Stimulated activated CD4-positive, alpha-beta T cell treated with anti-CD3 and anti-CD28 coated beads, TNF-alpha, amount 100 ng/mL, for 24 hours (primary cell): ENCODE measurements around the gene VPS33B.

Experiments used
- DNase-seq, 3 experiments: peaks; one replicate each; pipeline ENCODE4 v3.0.0-alpha.2; 2020; ENCODE audit warnings: low read depth in 3 of 3

The VPS33B gene

DNA sequence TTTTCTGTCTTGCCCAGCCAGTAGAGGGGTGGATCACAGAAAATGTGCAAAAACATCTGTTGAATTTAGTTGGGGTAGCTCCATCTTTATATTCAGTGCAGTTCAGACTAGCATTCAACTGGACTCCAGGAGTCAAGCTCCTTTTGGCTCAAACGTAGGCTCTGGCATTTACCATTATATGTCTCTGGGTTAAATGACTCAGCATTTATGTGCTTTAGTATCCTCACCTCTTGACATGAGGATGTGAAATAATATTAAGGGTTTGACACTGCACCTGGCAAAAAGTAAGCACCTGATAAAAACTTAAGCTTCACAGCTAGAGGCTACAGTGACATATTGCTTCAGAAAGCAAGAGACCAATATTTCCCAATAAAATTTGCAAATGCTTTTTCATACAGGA is 42.8 kb downstream of the VPS33B start:
- no peak for DNase-seq

- no peak for DNase-seq
Observed at GRCh38 chr15:90974216-90974615, 48.2 kb downstream of the VPS33B start.

DNA sequence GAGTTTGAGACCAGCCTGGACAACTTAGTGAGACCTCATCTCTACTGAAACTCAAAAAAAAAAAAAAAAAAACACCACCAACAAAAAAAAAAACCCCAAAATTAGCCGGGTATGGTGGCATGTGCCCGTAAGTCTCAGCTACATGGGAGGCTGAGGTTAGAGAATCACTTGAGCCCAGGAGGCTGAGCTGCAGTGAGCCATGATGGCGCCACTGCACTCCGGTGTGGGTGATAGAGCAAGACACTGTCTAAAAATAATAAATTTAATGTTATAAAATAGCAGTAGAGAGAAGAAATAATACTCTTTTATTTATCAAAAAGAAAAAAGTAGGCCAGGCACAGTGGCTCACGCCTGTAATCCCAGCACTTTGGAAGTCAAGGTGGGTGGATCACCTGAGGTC is 50.3 kb downstream of the VPS33B start:
- DNase-seq = no peak

GRCh38 chr15:90970274-90970673 is 52.1 kb downstream of the VPS33B start:
- no peak for DNase-seq

GRCh38 chr15:90968434-90968833 is 54.0 kb downstream of the VPS33B start:
- no peak for DNase-seq

DNA sequence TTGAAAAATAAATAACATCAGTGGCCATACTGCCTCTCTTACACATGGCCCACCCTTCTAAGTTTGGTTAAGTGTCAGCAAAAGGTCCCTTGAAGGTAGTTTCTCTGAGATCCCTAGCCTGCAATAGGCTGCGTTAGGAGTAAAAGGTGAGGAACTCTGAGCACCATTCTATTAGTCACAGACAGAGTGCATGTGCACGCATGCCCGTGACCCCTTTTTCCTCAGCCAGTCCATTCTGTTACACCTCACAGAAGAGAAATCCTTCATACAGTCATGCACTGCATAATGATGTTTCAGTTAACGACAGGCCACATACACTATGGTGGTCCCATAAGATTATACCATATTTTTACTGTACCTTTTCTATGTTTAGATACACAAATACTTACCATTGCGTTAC is 55.2 kb downstream of the VPS33B start:
- DNase-seq = no peak

DNA sequence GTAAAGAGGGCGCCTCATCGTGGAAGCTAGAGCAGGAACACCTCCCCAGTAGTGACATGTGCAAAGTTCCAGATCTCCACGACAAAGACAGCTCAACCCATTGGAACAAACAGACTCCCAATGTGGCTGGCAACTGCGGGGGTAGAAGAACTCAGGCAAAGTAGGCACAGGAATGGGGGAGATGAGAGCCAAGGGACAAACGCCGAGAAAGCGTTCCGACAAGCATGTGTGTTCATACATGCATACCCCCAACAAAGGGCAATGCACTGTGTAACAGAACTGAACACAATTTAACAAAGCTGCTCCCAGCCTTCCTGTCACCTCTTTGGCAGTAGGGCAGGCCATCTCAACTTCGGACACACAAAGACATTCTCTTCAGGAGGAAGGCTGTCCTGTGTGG is 56.1 kb downstream of the VPS33B start:
- no peak for DNase-seq

- DNase-seq = no peak
Observed at GRCh38 chr15:90962021-90962420, 60.4 kb downstream of the VPS33B start.

DNA sequence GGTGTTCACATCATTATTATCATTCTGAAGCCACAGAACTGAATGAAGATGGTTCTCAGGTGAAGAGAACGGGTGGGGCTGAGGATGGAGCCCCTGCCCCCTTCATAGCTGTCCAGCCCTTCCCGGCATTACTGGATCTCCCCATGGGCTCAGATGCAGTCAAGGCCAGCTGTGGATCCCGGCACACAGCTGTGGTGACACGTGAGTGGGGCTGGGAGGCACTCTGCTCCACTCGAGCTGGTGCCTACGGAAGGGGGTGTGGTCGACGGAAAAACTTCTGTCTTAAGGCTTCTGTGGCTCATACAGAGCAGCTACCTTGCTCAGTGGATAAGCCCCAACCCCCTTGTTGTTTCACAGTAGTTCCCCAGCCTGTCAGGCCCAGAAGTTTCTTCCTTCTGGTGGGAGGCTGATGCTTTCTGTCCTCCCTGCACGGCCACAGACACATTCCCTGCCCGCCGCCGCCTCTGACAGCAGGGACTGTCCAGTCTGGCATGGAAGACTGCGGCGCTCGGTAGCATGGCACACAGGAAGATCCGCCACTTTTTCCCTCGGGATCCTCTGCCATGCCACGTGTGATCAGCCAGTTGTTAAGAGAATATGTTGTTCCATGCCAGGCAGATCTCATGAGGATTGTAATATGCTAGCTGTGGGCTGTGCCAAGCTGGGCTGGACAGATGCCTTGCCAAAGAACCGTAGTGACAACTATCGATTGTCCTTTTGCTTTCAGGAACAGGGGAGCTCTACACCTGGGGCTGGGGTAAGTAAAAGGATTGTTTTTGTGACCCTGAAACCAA is 61.9 kb downstream of the VPS33B start:
- no peak for DNase-seq

GRCh38 chr15:90959894-90960293 is 62.5 kb downstream of the VPS33B start:
- no peak for DNase-seq

GRCh38 chr15:90959028-90959595 is 63.3 kb downstream of the VPS33B start:
- no peak for DNase-seq

DNA sequence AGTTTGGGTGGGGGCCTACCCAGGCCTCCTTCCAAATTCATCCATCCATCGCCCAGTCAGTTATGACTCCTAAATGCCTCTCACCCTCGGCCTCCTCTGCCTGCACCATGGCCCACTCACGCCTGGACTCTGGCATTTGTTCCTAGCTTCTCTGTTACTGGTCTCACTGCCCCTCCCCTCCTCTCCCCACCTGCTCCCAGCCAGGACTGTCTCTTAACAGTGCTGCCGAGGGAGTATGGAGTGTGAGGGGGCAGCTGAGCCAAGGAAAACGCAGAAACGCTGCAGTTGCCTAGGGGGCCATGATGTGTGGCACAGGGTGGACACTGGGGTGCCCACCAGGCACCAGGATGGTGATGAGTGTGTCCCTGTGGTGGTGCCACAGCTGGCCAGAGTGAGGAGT is 64.6 kb downstream of the VPS33B start:
- DNase-seq = no peak

DNA sequence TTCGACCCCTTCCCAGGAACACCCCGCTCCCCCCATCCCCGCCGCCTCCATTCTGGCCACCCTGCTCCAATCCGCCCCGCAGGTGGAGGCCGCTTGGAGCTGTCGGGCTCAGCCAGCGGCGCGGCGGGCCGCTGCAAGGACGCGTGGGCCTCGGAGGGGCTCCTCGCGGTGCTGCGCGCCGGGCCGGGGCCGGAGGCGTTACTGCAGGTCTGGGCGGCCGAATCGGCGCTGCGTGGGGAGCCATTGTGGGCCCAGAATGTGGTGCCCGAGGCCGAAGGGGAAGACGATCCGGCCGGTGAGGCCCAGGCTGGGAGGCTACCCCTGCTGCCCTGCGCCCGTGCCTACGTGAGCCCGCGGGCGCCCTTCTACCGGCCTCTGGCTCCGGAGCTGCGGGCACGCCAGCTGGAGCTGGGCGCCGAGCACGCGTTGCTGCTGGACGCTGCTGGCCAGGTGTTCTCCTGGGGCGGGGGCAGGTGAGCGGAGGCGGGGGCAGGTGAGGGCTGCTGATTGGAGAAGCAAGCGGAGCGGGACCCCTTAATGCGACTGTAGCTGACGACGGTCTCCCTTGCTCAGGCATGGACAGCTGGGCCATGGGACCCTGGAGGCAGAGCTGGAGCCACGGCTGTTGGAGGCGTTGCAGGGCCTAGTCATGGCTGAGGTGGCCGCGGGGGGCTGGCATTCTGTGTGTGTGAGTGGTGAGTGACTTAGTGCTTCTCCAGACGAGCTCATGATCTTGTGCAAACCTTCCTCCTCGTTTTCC is 65.2 kb downstream of the VPS33B start:
- no peak for DNase-seq

DNA sequence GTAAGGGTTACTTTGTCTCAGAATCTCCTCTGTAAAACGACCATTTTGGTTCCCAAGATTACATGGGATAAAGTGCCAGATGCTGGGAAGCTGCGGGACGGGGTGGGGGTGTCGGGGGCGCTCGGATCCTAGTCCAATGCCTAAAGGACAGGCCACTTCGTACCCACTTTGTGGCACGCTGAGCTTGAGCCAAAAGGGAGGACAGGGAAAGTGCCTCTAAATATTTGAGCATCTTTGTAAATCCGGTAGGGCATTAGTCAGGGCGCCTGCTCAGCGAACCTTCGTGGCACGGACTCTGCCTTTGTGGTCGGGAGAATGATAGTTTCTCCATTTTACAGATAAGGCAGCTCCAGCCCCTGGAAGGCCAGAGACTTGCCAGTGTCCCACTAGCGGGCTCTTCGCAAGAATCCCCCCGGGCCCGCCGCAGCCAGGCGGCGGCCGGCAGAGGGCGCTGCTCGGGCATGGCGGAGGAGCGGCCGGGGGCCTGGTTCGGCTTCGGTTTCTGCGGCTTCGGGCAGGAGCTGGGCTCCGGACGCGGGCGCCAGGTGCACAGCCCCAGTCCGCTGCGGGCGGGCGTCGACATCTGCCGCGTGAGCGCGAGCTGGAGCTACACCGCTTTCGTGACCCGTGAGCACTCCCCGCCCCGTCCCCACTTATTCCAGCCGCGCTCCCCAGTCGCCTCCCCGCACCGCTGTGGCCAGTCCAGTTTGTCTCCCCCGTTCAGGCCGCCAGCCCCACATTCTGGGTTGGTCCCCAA is 65.9 kb downstream of the VPS33B start:
- DNase-seq = peak in 2 of 3 experiments; percentile 21 to 60

DNA sequence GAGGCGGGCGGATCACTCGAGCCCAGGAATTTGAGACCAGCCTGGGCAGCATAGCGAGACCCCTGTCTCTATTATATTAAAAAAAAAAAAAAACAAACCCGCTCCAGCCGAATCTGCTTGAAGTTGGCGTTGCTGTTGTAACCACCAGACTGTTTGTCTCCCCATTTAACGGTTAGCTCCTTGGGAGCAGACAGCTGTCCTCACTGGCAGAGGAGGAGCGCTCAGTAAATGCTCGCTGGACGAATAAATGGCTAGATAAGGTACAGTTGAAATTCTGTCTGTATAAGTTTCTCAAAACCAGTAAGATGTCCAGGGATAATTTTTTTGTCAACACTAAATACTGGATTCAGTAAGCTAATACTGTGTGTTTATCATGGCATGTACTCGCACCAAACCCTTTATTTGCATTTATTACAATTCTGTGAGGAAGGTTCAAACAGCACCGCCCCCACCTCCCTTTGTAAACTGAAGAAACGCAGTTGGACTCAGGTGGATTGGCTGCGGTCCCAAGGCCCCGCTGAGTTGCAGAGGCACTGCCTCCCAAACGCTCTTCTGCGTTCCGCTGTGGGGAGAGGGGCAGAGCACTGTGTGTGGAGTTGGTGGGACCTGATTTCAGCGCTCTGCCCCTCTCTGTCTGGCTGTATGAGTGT is 66.6 kb downstream of the VPS33B start:
- DNase-seq = no peak

DNA sequence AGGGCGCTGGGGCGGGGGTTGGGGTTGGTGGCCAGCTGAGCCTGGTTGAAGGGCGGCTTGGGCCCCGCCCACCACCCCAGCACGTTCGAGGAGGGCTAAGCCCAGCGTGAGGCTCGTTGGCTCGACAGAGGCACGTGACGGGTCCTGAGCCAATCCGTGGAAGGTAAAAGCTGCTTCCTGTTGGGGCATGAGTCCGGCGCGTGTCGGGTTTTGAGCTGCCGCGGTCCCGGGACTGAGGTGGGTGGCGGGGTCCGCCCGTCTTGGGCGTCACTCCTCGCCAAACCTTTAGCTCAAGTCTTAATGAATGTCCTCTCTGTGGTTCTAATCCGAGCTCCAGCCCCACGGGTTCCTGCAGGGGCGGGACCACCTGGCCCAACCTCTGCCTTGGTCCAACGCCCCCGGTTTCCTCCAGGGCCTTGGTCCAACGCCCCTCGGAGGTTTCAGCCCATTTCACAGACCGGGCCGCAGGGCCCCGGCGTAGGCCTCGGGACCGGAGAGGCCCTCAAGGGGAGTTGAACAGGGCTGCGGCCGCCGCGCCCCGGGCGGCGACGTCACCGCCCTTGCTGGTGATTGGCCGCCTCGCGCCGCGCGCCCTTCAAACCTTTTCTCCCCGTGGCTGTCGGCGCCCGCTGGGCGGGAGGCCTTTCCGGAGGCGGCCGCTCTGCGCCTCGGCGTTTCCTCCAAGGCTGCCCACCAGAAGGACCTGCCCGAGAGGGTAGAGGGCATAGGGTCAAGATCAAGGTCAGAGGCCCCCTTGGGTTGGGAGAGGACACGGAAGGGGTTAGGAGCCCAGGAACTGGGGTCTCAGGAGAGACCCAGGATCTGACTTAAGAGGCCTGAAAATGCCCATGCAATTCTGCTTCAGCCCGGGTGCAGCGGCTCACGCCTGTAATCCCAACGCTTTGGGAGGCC is 67.4 kb downstream of the VPS33B start, which contains the start of gene RCCD1:
RCCD1 (plus strand) TSS at position 173 of the 912 bp plus-strand sequence. CDS start 1,851 bp downstream, outside the sequence.
- peak; percentile 76 to 92 (median 78) for DNase-seq

DNA sequence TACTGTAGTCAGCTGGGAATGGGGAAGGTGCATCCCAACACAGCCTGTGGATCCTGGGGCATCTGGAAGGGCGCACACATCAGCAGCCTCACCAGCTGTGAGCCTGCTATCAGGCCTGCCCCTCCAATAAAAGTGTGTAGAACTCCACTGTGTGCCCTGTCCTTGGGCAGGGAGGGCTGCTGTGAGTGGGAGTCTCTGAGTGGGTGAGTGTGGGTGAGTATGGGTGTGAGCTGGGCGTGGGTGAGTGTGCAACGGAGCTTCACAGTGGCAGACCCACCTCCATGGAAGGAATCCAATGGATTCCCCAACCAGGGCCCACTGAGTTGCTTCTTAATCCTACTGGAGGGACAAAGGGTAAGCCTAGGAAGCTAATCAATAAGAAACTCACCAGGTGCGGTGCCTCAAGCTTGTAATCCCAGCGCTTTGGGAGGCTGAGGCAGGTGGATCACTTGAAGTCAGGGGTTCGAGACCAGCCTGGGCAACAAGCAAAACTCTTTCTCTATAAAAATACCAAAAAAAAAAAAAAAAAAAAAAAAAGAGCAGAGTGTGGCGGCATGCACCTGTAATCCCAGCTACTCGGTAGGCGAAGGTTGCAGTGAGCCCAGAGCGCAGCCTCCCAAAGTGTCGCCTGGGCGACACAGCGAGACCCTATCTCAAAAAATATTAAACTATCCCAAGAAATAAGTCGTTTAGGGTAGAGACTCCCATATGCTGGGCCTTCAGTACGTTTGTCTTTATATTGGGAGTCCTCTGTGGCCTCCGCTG is 68.3 kb downstream of the VPS33B start:
- no peak for DNase-seq

GRCh38 chr15:90952901-90953677 is 69.3 kb downstream of the VPS33B start:
- no peak for DNase-seq

DNA sequence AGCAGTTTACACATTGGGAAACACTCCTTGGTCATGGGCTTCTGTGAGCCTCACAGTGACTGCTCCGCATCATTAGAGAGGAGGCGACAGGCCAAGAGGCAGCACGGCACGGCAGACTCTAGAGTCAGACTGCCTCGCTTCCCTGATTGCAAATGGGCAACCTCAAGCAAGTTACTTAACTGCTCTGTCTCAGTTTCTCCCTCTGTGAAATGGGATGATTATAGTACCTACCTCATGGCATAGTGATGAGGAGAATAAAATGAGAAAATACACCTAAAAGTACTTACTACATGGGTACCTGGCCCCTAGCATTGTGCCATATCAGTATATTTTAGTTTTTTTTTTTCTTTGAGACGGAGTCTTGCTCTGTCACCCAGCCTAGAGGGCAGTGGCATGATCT is 71.7 kb downstream of the VPS33B start:
- no peak for DNase-seq
